HG03039 (cell line): Measurements from ENCODE around the gene TIPARP.

Experiments
- ATAC-seq: cut with Tn5 transposase; IDR thresholded peaks from one replicate; pipeline ENCODE4 v1.9.1; 2021; ENCODE audit warnings: mild to moderate bottlenecking, moderate library complexity; ENCODE audit not compliant: unreplicated experiment

The TIPARP gene

DNA sequence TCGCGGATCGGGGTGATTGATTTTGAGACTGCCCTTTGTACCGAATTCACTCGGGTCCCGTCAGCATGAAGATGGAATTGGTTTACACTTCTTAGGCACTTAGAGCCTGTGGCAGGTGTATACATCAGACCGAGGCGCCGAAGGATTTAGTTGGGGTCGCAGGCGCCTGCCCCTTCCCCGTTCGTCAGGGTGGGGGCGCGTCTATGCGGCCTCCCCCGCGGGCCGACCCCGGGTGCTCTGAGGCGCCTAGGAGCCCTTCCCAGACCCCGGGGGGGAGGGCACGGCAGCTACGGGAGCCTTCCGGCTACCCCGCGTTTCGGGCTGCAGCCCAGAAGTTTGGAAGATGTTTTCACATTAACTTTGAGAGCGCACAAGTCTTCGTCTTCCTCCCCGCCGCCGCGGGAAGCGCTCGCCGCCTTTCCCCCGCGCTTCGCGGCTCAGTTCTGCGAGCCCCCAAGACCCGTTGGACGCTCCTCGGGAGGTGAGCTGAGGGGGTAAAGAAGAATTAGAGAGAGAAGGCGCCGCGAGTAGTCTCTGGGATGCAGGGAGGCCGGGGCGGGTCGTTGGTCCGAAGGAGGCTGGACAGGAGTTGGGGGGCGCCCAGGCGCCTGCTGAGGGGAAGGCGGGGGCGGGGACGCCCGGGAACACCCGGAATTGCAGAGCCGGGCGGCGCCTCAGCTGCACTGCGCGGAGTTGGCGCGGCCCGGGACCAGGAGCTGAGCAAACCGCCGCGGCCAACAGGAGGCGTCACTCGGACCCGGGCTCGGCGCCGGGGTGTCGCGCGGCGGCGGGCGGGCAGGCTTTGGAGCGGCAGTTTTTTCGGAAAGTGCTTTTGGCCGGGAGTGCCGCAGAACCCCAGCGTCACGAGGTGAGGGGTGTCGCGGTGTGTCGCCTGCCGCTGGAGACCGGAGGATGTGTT lies 780 bp downstream of the TIPARP start:
- no peak for ATAC-seq

- no peak for ATAC-seq
These were observed 1.7 kb downstream of the TIPARP start for GRCh38 chr3:156675830-156676767.

- ATAC-seq, result no peak
These were observed 2.5 kb downstream of the TIPARP start for GRCh38 chr3:156676768-156677479.

GRCh38 chr3:156677536-156677935 lies 3.1 kb downstream of the TIPARP start:
- no peak for ATAC-seq

- no peak for ATAC-seq
These were observed 3.8 kb downstream of the TIPARP start for GRCh38 chr3:156678197-156678596.

DNA sequence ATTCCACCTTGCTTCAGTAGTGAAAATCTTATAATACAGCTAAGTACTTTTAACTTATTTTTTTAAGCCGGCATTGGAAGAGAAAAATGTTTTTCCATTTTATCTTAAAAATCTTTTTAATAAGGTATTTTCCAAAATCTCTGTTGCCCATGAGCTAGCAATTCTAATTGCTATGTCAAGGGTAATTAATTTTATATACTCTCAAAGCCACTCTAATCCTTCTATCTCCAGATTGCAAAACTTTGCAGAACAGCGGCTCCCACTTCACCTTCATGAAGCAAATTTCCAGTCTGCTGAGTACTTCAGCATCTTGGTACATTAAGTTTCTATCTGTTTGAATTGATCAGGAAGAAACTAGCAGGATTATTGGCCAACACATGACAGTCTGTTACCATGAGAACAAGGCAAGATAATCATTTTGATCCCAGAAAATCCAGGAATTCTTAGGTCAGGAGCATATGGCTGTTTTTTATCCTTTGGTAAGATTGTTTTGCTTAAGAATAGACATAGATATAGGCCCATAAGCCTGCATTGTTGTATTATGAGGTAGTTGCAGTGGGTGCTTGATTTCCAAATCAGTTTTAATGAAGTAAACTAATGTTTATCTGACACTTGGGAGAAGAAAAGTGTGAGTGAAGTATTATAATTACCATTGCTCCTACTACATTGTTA lies 6.0 kb downstream of the TIPARP start:
- ATAC-seq, result no peak

DNA sequence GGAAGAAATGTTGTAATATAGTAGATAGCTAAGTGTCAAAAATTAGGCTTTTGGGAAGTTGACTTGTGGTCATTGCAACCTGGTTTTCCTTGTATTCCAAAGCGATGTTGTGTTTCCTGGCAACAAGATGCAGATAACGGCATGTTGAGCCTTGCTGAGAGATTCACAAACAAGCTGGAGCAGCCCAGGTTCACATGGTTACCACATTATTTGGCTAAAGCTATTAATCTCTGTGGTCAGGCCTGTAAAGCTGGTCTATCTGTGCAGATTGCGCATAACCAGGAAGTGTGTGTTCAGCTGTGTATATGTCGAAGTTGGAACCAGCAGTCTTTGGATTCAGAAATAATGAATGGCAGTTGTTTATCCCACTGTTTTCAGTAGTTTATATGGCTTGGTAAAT lies 6.6 kb downstream of the TIPARP start:
- ATAC-seq, result peak; percentile 65

GRCh38 chr3:156682501-156682900 lies 8.1 kb downstream of the TIPARP start:
- no peak for ATAC-seq

GRCh38 chr3:156682963-156683362 lies 8.6 kb downstream of the TIPARP start:
- no peak for ATAC-seq

GRCh38 chr3:156685198-156685597 lies 10.8 kb downstream of the TIPARP start:
- ATAC-seq, result no peak

GRCh38 chr3:156685752-156686151 lies 11.4 kb downstream of the TIPARP start:
- ATAC-seq, result no peak

GRCh38 chr3:156687023-156687422 lies 12.6 kb downstream of the TIPARP start:
- ATAC-seq, result no peak

GRCh38 chr3:156688632-156689452 lies 14.5 kb downstream of the TIPARP start:
- ATAC-seq, result no peak

DNA sequence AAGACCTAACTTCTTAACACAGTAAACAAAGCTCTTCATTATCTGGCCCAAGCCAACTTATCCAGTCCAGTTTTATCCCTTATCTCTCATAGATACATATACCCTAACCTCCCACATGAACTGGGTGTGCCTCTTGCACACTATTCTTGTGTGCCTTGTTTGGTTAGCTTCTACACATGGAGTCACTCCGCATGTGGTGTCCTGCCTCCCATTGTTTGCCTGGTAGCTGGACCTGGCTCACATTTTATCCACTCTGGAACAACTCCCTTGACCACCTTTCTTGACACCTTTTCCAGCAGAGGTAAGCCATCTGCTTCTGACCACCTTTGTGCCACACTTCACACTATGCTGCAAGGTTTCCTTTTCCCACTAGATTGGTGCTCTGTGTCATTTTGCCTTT lies 15.2 kb downstream of the TIPARP start:
- no peak for ATAC-seq

GRCh38 chr3:156691920-156692319 lies 17.5 kb downstream of the TIPARP start:
- no peak for ATAC-seq

DNA sequence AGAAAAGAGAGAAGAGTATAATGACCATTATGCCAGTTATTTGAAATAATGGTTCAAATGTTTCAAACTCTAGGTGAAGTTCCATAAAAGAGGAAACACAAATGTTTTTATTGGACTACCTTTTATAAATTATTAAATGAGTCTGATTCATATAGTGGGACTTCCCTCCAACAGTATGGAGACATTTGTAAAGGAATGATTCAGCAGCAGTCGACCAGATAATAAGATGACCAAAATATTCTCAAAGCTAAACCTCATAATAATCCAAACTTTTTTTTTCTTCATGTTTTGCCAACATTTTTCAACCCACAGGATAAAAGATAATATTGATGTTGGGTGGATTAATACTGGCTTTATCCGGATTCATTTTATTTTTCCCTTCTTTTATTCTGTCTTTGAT lies 18.8 kb downstream of the TIPARP start:
- ATAC-seq, result no peak

GRCh38 chr3:156694536-156694935 lies 20.1 kb downstream of the TIPARP start:
- ATAC-seq, result no peak

GRCh38 chr3:156702367-156702766 lies 28.0 kb downstream of the TIPARP start:
- no peak for ATAC-seq

- ATAC-seq, result no peak
These were observed 30.1 kb downstream of the TIPARP start for GRCh38 chr3:156704370-156705036.
